ENCODE data around the gene MRPL20.

GRCh38 chr1:1442069-1442770 is 35.1 kb upstream of the MRPL20 start:
- TF ChIP-seq CTCF (IDR thresholded peaks at IDR 0.05) (no peak), POLR2A (IDR thresholded peaks at IDR 0.05) (no peak)
